GM23248 (cell line): Measurements from ENCODE around the gene IGSF3. TPM values are rescaled to one million over a fixed set of nuclear protein-coding genes. Genes with fewer than 3 reads are reported as not detected.
A peak's percentile ranks its signal among the peaks of the same experiment; 100 is the strongest.

Source experiments
- DNase-seq: peaks from one replicate; pipeline ENCODE4 v3.0.0-alpha.2; 2015
- H2AFZ ChIP-seq: fragments of 200-600 bp; sonication (generic); 2 replicates; pipeline ENCODE4 v1.6.1; 2016; ENCODE audit warnings: antibody characterized with exemption
- H3F3A ChIP-seq: fragments of 200-600 bp; sonication (generic); 2 replicates; pipeline ENCODE4 v1.6.1; 2016; ENCODE audit warnings: mild to moderate bottlenecking, antibody characterized with exemption, mixed run types; ENCODE audit not compliant: insufficient read depth
- H3K27ac ChIP-seq: fragments of 200-600 bp; sonication (generic); 2 replicates; pipeline ENCODE4 v1.5.1; 2016; ENCODE audit warnings: mild to moderate bottlenecking
- H3K27me3 ChIP-seq: fragments of 200-600 bp; sonication (generic); replicated peaks from 2 replicates; pipeline ENCODE4 v1.6.1; 2016; ENCODE audit warnings: mild to moderate bottlenecking; ENCODE audit not compliant: insufficient read depth
- H3K36me3 ChIP-seq: fragments of 200-600 bp; sonication (generic); 2 replicates; pipeline ENCODE4 v1.6.1; 2016; ENCODE audit warnings: low read depth, mild to moderate bottlenecking
- H3K4me1 ChIP-seq: fragments of 200-600 bp; sonication (generic); 2 replicates; pipeline ENCODE4 v1.6.1; 2016; ENCODE audit warnings: mild to moderate bottlenecking; ENCODE audit not compliant: insufficient read depth
- H3K4me2 ChIP-seq: fragments of 200-600 bp; sonication (generic); one replicate; pipeline ENCODE4 v1.6.1; 2016; ENCODE audit warnings: mild to moderate bottlenecking; ENCODE audit not compliant: unreplicated experiment
- H3K4me3 ChIP-seq: fragments of 200-600 bp; sonication (generic); 2 replicates; pipeline ENCODE4 v1.5.1; 2016; ENCODE audit warnings: mild to moderate bottlenecking
- H3K79me2 ChIP-seq: fragments of 200-600 bp; sonication (generic); 2 replicates; pipeline ENCODE4 v1.6.1; 2016; ENCODE audit warnings: mild to moderate bottlenecking; ENCODE audit not compliant: insufficient read depth
- H3K9ac ChIP-seq: fragments of 200-600 bp; sonication (generic); 2 replicates; pipeline ENCODE4 v1.6.1; 2016; ENCODE audit warnings: mild to moderate bottlenecking
- H3K9me2 ChIP-seq: fragments of 200-600 bp; sonication (generic); 2 replicates; pipeline ENCODE4 v1.6.1; 2016; ENCODE audit warnings: mixed run types, mild to moderate bottlenecking, moderate library complexity; ENCODE audit not compliant: insufficient read depth
- H3K9me3 ChIP-seq: fragments of 200-600 bp; sonication (generic); one replicate; pipeline ENCODE4 v1.6.1; 2017; ENCODE audit warnings: low read depth
- H4K20me1 ChIP-seq: fragments of 200-600 bp; sonication (generic); 2 replicates; pipeline ENCODE4 v1.6.0; 2016; ENCODE audit not compliant: insufficient read depth
- EZH2 ChIP-seq: fragments of 200-600 bp; sonication (generic); IDR thresholded peaks from 2 replicates; pipeline ENCODE4 v1.6.1; 2018; ENCODE audit warnings: antibody characterized with exemption, mild to moderate bottlenecking; ENCODE audit not compliant: insufficient read depth, poor library complexity, severe bottlenecking
- EZH2phosphoT487 ChIP-seq: fragments of 200-600 bp; sonication (generic); IDR thresholded peaks from 2 replicates; pipeline ENCODE4 v1.6.1; 2018; ENCODE audit warnings: antibody characterized with exemption, moderate library complexity, mild to moderate bottlenecking, low read depth; ENCODE audit not compliant: insufficient read depth
- WGBS, 2 experiments: methylation state at CpG; one replicate each; pipeline ENCODE4 v1.1.6; 2015 to 2017; ENCODE audit warnings: low lambda C conversion rate in 2 of 2, low coverage in 1 of 2; ENCODE audit errors: missing lambda C conversion rate in 2 of 2; 5-methylcytosine and 5-hydroxymethylcytosine counted together
- in situ Hi-C: fragments of 300-500 bp; cut with MboI; formaldehyde crosslinking; loops from 2 replicates; pipeline ENCODE4 v1.15.0; 2020
- polyA plus RNA-seq: library from polyadenylated mRNA; unstranded; fragments of >200 nt; fragmentation: Nextera tagmentation; extraction: Ambion mirVana; gene quantifications from 2 replicates; pipeline ENCODE4 v1.2.1, GENCODE V29; 2016
- total RNA-seq: library from RNA; depleted of rRNA; stranded (reverse); fragments of >200 nt; shearing (Covaris generic); gene quantifications from 2 replicates; pipeline ENCODE4 v1.2.3, GENCODE V29; 2014

Gene IGSF3
- total and polyA plus RNA-seq, 2 experiments from 2014 or later, result 0.08 to 0.22 TPM

DNA sequence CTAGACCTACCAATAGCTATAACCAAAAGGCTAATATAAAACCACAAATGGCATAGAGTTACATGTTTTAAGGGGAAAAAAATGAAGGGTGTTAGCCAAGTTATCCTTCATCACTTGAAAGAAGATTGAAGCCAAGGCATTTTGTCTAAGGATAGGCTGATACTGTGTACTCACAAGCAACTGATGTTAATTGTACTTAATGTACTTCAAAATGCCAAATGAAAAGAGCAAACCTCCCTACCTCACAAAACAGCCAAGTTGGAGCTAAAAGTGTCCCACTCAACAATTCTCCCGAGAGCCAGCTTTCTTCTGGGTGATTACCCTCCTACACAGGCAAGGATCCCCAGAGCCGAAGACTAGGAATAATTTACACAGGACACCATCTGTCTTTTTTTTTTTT, 4.4 kb upstream of the IGSF3 start:
- H3K27ac ChIP-seq, result no peak overlapping the region
- no peak for TF ChIP-seq EZH2
- TF ChIP-seq EZH2phosphoT487, result no peak
- H3K4me1 ChIP-seq, result peaks cover 10% of the 10 kb centered on the region; the same call in 1 of the 2 replicates
- no peak overlapping the region for H3K9ac ChIP-seq
- peaks cover 3% of the 10 kb centered on the region for H3K27me3 ChIP-seq
- no peaks in the 10 kb centered on the region for H3K9me2 ChIP-seq
- H3F3A ChIP-seq, result 0 out of 2 replicates have a peak, but pooled peaks cover 3% of the 10 kb centered on the region
- no peaks in the 10 kb centered on the region for H4K20me1 ChIP-seq
- no peak overlapping the region for H3K4me2 ChIP-seq
- H3K9me3 ChIP-seq, result no peaks in the 10 kb centered on the region
- H3K79me2 ChIP-seq, result no peaks in the 10 kb centered on the region
- H3K4me3 ChIP-seq, result no peak overlapping the region
- in situ Hi-C loops, result no loop called here
- WGBS, 2 experiments, result 0 to 18% methylated on average over 2 of the region's 2 CpGs
- no peaks in the 10 kb centered on the region for H3K36me3 ChIP-seq
- no peak for DNase-seq
- no peak overlapping the region for H2AFZ ChIP-seq

DNA sequence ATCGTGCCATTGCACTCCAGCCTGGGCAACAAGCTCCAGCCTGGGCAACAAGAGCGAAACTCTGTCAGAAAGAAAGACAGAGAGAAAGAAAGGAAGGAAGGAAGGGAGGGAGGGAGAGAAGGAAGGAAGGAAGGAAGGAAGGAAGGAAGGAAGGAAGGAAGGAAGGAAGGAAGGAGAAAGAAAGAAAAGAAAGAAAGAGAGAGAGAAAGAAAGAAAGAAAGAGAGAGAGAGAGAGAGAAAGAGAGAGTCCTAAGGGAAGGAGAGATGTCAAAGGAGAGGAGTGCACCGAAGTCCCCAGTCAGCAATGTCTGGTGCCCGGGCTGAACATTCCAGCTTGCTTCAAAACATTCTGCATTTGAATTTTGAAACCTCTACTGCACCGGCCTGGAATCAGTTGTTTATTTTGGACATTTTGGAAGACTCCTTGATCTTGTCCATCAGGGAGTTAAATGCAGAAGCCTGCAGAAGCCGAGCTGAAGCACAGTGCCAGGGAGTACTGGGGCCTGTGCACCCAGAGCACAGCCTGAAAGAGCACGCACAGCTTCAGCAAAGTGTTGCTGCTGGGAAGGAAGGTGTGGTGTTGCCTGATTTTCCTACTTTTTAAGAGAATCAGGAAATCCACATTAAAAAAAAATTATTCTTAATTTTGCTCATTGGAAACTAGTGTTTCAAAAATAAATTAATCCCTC, 3.7 kb upstream of the IGSF3 start:
- Histone ChIP-seq H3K9ac (no peak overlapping the region), H3K36me3 (no peaks in the 10 kb centered on the region), H3K4me2 (no peak overlapping the region), H3K27ac (no peak overlapping the region), H3K27me3 (peaks cover 10% of the 10 kb centered on the region), H3F3A (0 out of 2 replicates have a peak, but pooled peaks cover 3% of the 10 kb centered on the region), H4K20me1 (no peaks in the 10 kb centered on the region), H2AFZ (no peak overlapping the region), H3K79me2 (no peaks in the 10 kb centered on the region), H3K9me2 (no peaks in the 10 kb centered on the region), H3K4me1 (peaks cover 10% of the 10 kb centered on the region; the same call in 1 of the 2 replicates), H3K9me3 (no peaks in the 10 kb centered on the region), H3K4me3 (no peak overlapping the region)
- TF ChIP-seq EZH2, result no peak
- TF ChIP-seq EZH2phosphoT487, result no peak
- in situ Hi-C loops, result no loop called here
- DNase-seq, result no peak
- 58 to 61% methylated on average over 7 of the region's 7 CpGs for WGBS, 2 experiments

GRCh38 chr1:116668277-116668676, 744 bp upstream of the IGSF3 start:
- DNase-seq, result no peak
- Histone ChIP-seq H3K9me3 (no peaks in the 10 kb centered on the region), H3K27me3 (peaks cover 39% of the 10 kb centered on the region), H3K27ac (no peak overlapping the region), H3F3A (no peaks in the 10 kb centered on the region), H2AFZ (no peak overlapping the region), H3K9me2 (no peaks in the 10 kb centered on the region), H3K9ac (no peak overlapping the region), H3K36me3 (no peaks in the 10 kb centered on the region), H3K4me2 (no peak overlapping the region), H3K4me1 (no peaks in the 10 kb centered on the region; the same call in 1 of the 2 replicates), H4K20me1 (no peaks in the 10 kb centered on the region), H3K4me3 (peak overlapping the region; percentile 71; the same call in 1 of the 2 replicates), H3K79me2 (no peaks in the 10 kb centered on the region)
- in situ Hi-C loops, result no loop called here
- WGBS, 2 experiments, result 67 to 70% methylated on average over 7 of the region's 7 CpGs
- TF ChIP-seq EZH2phosphoT487 (no peak), EZH2 (no peak)

- in situ Hi-C loops, result no loop called here
- 0 to 1% methylated on average over 23 to 36 of the region's 45 CpGs for WGBS, 2 experiments
- Histone ChIP-seq H3K9me2 (no peaks in the 10 kb centered on the region), H2AFZ (peak overlapping the region; percentile 69), H3K4me3 (peak overlapping the region; percentile 71), H3K36me3 (no peaks in the 10 kb centered on the region), H3K9ac (no peak overlapping the region), H3K27me3 (peaks cover 45% of the 10 kb centered on the region), H3K4me1 (no peaks in the 10 kb centered on the region; the same call in 1 of the 2 replicates), H3F3A (no peaks in the 10 kb centered on the region), H3K27ac (no peak overlapping the region), H3K4me2 (peak overlapping the region; percentile 96), H4K20me1 (no peaks in the 10 kb centered on the region), H3K9me3 (no peaks in the 10 kb centered on the region), H3K79me2 (no peaks in the 10 kb centered on the region)
- peak; percentile 27 for DNase-seq
- TF ChIP-seq EZH2, result no peak
- TF ChIP-seq EZH2phosphoT487, result no peak
Measured at GRCh38 chr1:116667078-116667574, 407 bp downstream of the IGSF3 start.
